Stimulated activated CD8-positive, alpha-beta memory T cell treated with anti-CD3 and anti-CD28 coated beads, Interleukin-12 subunit alpha, Interleukin-12 subunit beta, amount 100 ng/mL, for 24 hours (primary cell): ENCODE measurements around the gene PITX3.
A peak's percentile ranks its signal among the peaks of the same experiment; 100 is the strongest.
"Not testable (repeated sequence)": the region's sequence is repeated elsewhere in the genome, so short reads cannot be mapped to it uniquely, and the experiment has no call there.

Source experiments
- DNase-seq: peaks from one replicate; pipeline ENCODE4 v3.0.0-alpha.2; 2020; ENCODE audit errors: extremely low read depth

Gene PITX3

DNA sequence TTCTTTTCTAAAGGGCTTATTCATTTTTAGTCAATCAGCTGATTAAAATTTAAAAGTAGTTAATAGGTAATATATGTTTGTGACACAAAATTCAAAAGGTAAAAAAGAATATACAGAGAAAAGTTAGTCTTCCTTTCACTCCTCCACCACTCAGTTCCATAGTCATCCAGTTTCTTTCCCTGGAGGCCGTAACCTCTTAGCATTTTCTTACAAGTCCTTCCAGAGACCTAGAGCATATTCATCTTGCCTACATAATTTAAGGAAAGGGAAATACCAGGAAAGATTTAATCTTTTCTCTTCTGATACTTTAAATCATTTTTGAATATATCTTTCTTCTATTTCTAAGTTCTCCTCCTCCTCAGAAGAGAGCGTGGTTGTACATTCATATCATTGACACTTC lies 14.1 kb upstream of the PITX3 start:
- DNase-seq: no peak

DNA sequence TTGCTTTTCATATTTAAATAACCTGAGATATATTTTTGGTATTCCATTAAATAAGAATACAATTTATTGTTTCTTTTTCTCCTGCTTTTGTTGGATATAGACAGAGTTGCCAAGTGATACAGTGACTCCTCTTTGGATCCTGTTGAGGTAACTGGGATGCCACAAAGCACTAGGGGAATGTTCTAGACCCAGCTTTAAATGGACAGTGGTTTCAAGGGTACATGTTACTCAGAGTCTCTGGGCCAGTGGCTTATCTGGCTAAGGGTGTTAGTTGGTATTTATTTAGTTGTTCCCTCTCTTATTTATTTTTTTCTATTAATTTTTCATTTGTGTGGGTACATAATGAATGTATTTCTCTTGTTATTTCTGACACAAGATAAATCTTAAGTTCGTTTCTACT lies 13.1 kb upstream of the PITX3 start:
- DNase-seq: no peak

DNA sequence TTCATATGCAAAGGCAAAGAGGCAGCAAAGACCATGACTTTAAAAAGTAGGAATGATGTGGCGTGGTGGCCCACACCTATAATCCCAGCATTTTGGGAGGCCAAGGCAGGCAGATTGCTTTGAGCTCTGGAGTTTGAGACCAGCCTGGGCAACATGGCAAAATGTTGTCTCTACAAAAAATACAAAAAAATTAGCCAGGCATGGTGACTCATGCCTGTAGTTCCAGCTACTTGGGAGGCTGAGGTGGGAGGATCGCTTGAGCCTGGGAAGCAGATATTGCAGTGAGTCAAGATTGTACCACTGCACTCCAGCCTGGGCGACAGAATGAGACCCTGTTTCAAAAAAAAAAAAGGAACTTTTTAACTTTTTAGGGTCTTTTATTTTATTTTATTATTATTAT lies 11.2 kb upstream of the PITX3 start:
- not testable (repeated sequence) for DNase-seq

DNA sequence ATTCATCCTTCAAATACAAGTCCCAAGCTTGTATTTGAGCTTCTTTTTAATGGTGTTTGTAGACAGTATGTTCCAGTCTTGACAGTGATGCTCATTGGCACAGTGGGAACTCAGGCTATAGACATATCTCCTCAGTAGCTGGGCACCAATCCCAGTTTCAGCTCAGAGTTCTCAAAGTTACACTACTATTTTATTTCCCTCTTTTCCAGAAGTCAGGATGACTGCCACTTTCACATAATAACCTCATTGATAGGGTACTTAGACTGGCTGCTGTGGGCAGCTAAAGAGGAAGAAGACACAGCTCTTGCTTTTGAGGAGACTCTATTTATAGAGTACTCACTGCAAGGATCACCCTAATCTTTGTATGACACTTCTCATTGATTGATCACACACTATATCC lies 6.4 kb upstream of the PITX3 start:
- DNase-seq: no peak

DNA sequence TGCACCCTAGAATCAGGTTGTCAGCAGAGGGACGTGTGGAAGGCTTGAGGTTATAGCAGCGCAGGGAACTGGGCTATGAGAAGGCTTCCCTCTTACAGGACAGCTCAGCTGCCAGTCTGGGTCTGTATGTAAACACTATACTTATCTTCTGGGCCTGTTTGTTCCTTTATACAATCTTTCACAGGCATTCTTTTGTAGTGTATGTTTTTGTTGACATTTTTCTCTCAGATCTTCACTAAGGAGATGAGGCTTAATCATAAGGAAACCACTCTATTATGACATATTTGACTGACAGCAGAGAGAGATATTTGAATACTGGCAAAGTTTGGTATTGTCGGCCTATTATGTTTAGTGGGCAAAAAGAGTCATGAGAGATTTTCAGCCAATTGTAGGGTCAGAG lies 4.9 kb upstream of the PITX3 start:
- no peak for DNase-seq

DNA sequence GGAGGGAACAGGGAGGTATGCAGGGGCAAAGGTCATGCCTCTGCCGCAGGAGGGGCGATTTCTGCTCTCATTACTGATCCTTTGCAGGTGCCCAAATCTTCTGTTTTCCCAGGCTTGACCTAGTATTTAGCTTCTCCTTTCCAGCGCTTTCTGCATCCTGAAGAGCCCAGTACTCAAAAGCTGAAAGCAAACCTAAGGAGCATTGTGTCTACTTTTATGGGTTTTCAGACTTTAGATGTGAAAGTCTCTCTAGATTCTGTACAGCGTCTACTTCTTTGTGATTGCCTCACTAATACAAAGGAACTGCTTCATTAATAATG lies 4.6 kb upstream of the PITX3 start:
- DNase-seq: no peak

DNA sequence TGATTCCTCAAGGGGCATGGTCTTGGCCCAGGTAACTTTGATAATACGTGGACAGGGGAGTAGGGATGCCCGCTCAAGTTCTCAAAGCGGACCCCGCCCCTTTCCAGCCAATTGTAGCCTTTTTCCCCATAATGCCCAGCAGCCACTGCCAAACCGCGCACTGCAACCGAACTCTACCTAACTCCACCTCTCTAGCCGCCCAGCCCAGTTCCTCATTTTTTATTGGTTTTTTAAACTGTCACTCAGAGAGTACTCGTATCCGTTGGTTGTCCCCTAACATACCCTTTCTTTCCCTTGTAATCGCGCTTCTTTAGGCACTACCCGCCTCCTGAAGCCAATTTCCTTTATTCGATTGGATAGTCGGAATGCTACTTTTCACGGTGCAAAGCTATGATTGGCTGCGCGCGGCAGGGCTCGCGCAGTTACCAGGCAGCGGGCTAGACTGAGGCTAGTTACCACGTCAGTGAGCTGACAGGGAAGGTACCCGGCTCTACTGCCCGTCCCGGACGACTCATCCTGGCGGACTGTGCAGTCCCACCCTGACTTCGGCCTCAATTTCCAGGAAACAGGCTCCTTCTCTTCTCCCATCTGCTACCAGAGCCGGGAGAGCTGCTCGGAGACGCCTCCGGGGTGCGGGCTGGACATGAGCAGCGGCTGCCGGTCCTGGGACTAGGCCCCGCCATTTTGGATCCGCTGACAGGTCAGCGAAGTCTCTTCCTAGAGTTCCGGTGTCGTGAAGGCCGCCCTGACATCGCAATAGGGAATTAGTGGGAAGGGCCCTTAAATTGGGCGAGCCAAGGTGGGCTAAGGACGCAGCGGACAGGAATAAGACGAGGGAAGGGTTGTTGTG lies 4.0 kb upstream of the PITX3 start, which contains the start of gene GBF1:
Gene GBF1 (plus strand): TSS at position 451 of the 850 bp plus-strand sequence. CDS start 13,407 bp downstream, outside the sequence.
- DNase-seq: peak; percentile 59

DNA sequence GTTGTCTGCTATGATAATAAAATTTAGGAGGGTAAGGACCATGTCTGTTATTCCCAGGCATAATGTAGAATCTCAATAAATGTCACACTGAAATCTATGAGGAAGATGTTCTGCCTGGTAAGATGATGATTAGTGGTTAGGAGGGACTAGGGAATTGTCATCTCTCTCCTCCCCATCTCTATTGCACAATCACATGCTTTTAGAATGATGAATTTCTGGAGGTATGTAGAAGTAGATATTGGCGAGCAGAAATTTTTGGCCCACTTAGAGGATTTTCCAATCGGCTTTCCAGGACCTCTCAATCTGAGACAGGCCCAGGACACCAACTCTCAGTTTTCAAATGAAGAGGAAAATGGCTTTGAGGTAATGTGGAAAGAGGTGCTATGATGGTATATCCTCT lies 2.0 kb upstream of the PITX3 start:
- no peak for DNase-seq

DNA sequence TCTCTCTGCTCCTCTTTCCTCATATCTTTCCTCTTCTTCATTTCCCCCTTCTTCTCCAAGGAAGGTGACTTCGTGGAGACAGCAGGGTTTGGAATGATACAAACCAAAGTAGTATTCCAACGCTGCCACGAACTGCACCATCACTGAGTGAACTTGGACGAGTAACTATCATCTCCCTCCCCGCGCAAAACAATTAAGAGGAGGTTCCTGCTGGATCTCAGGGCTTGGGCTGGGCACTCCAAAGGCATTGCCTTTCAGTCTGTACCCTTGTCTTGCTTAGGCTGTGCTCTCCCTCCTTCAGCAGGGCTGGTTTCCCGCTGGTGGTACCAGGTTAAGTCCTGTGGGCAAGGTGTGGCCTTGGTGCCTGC lies 790 bp upstream of the PITX3 start:
- DNase-seq: no peak

DNA sequence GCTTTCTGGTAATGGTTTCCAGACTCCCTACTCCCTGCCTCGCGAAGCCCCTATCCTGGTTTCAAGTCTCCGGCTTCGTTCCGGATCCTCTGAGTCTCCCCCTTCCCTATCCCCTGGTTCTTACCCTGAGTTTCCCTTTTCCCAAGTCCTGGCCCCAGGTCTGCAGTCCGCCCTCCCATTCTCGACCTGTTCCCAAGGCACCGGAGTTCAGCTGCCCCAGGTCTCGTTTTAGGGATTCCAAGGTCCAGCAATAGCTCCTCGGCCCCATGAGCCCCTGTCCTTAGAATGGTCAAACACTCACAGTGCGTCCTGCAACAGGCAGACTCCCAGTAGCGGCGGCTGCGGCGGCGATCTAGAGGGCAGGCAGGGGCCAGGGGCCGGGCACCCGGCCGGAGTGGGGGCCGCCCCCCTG lies 274 bp downstream of the PITX3 start:
- no peak for DNase-seq

DNA sequence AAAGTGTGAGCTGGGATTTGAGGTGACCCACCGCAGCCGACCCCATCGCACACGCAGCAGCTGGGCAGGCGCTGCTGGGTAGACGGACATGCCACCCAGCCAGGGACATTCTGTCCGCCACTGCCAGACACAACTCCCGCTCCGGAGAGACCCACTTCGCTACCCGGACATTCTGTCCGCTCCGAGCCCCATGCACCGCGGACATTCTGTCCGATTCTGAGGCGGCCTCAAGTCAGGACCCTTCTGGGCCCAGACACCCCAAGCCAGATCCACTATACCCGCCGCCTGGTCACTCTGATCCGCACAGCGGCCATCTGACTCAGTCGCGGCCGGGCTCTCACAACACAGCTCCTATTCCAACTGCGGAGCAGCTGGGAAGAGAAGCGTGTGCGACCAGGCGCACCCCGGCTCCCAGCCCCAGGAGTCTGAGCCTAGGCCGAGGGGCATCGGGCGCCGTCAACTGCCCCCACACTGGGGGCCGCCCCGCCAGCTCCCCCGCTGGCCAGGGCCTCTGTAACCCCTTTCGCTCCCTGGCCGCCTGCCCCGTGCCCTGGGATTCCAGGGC lies 763 bp downstream of the PITX3 start:
- no peak for DNase-seq

DNA sequence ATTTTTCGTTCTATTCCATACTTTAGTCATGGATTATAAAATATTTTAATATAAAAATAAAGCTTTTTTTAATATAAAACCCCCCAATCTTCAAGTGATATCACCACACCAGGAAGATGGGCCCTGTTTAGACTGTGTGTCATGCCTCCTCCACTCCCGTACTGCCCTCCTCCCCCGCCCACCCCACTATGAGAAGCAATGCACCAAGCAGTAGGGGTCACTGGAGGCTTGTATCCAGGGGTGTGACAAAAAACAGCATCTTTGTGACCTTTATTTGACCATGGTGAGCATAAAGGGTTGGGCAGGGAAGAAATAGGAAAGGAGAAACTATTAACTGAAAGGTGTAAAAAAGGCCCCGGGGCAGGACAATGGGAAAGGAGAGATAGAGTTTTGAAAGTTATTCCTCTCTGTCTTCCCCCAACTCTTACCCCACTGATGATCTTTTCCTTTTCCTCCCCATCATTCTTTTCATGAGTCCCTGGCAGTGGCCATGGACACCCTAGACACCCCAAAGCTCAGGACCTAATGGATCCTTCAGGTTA lies 3.5 kb downstream of the PITX3 start:
- no peak for DNase-seq

DNA sequence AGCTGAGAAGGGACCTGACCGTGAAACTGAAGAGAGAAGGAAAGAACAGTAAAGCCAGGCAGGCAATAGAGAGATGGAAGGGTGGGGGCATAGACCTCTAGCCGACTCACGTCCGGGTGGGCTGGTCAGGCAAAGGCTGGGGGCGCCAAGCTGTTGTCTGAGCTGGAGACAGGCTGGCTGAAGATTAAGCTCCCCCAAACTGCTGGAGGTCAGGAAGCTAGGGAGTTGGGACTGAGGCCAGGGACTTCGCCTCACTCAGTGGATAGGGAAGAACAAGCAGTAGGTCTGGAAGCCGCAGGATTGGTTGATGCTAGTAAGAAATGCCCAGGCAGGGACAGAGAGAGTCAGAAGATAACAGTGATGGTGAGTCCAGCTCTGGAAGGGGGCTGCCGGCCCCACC lies 5.3 kb downstream of the PITX3 start:
- DNase-seq: no peak

DNA sequence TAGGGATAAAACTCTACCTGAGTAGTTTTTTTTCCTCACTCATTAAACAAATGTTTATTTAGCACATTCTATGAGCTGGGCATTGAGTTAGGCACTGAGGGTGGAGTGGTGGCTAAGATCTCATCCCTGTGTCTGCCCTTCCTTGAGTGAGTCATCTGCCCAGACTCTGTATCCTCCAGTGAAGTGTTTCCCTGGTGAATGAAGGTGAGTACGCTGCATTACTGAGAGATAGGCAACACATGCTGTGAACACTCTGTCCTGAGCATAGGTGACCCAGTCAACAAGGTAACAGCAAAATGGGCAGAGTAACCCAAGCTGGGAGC lies 5.8 kb downstream of the PITX3 start:
- no peak for DNase-seq

DNA sequence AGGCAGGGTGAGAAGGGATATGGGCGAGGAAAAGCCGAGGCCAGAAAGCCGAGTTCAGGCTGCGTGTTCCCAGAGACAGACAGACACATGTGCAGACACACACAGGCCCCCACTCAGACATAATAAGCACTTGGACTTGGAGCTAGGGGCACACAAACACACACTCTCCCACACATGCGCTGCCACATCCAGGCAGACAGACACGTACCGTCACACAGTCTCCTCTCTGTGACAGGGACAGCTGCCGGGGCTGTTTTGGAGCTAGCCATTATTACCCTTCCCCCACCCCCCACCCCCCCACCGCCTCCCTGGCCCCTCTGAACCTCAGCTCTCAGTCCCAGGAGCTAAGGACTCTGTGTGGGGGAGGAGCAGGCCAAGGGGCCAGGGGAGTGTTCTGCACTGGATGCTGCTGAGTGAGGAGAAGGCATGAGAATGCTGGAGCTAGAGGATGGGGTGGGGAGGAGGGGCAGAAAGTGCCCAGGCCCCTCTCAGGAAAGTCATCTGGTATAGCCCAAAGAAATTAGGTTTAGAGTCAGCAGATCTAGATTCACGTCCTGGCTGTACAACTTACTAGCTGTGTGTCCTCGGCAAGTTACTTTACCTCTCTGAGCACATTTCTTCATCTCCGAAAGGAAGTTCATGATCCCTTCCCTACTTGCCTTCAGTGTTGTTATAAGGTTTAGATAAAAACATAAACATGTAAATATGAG lies 6.3 kb downstream of the PITX3 start:
- no peak for DNase-seq

DNA sequence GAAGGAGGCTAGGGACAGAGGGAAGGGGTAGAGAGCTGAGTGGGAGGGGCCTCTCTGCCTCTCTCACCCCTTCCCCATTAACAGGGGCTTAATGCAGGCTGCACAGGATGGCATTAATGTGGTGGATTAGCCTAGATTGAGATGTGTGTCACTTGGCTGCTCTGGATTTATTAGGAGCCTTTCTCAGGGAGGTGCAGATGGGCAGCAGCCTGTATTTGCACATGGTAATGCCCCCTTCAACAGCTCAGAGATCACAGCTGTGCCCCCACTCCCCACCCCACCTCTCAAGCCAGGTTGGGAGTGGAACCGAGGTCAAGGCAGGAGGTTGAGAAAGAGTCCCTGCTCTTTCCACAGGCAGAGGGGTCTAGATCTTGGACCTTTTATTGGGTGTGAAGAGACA lies 7.3 kb downstream of the PITX3 start:
- DNase-seq: no peak

DNA sequence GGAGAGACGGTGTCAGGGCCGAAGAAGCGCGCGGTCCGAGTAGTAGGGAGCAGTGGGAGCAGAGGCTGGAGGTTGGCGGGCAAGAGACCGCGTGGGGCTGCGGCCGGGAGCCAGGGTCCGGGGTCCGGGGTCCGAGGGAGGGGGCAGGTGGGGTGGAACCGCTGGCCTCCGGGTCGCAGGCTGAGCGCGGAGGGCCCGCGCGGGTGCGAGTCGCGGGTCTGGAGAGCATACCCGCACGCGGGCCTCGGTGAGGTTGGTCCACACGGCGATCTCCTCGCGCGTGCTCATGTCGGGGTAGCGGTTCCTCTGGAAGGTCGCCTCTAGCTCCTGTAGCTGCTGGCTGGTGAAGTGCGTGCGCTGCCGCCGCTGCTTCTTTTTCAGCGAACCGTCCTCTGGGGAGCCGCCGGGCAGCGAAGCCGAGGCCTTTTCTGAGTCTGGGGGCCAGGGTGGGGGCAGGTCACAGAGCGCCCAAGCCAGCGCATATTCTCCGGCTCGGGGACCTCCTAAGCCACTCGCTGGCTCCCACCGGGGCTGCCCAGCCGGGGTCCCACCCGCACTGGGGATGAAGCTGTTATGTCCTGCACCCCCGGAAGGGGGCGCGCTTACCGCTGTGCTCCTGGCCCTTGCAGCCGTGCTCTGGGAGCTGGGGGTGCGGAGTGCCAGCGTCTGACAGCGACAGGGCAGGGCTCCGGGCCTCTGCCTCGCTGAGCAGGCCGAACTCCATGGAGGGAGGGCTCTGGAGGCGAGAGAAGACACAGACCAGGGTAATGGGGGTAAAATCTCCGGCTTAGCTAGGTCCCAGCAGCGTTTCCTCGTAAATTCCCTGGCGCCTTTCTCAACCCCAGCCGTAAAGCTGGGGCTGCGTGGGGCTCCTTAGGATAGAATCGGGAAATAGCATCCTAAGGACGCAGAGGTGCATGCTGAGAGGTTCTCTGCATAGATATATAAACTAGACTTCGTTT lies 9.7 kb downstream of the PITX3 start:
- peak; percentile 32 for DNase-seq

DNA sequence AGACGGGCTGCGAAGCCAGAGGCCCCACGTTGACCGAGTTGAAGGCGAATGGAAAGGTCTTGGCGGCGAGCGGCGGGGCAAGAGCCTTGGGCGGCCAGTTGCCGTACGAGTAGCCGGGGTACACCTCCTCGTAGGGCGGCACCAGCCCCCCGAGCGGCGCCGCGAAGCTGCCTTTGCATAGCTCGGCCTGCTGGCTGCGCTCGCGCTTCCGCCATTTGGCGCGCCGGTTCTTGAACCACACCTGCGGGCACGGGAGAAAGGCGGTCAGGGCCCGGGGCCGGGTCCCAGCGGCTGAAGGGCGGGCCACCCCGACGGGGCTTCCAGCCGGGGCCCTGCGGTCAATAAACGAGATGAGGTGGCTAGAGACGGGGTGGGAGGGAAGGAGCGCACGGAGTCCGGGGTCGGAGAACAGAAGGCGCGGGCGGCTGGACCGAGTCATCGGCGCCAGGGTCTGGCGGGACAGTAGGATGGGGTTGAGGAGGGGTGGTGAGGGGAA lies 10.4 kb downstream of the PITX3 start:
- no peak for DNase-seq

DNA sequence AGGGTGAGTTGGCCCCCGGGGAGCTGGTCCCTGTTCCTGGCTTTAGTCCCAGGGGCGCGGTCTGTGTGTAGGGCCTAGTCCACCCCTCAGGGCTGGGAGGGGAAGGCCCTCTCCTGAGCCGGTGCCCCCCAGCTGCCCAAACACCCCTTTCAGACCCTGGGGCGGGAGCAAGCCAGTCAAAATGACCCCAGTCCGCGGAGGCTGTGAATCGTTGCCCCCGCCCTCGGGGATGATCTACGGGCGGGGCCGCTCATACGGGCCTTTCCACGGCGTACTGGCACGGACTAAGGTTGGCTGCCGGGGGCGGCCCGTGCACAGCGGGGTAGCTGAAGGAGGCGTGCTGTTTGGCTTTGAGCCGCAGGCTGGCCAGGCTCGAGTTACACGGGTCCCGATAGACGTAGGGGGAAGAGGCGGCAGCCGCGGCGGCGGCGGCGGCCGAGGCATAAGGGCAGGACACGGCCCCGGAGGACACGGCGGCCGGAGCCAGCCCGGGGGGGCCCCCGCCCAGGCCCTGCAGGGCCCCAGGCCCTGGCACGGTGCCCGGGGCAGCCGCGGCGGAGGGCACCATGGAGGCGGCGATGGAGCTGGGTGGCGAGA lies 10.9 kb downstream of the PITX3 start:
- DNase-seq: no peak

DNA sequence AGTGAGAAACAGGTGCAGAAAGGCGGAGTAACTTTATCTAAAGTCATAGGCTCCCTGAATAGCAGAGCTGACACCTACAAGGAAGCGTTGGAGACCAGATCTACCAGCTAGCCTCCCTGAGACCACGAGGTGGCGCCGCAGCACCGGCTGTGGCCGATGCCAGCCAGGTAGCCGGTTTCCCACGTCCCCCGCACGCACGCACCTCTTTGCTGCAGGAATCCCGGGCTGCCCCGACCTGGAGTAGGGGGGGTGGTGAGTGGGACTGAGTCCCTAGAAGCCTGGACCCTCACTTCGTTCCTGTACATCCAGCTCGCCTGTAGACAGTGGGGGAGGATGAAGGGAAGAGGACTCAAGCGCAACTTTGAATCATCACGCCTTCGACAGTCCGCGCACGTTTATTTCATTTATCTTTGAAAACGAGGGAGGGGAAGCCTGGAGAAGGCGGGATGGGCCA lies 11.5 kb downstream of the PITX3 start:
- peak; percentile 64 for DNase-seq

DNA sequence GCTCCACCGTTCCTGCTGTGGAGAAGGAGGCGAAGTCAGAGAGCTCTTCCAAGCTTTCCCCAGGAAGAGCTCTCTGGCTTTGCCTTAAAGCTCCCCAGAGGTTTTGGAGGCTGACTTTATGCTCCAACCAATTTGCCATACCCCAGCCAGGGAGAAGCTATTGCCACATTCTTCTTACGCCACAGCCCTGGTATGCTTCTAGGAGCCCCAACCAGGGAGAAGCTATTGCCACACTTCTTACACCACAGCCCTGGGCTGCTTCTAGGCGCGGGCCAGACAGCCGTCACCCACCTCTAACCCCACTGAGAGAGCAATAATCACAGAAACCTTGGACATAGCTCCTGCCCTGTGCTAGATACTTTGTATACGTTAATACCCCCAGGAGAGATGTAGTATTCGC lies 14.3 kb downstream of the PITX3 start:
- DNase-seq: no peak
